ENCODE data around the gene IGDCC3. TPM values are rescaled to one million over a fixed set of nuclear protein-coding genes. Genes with fewer than 3 reads are reported as not detected.

The IGDCC3 gene
- total RNA-seq, 6 donors from 2014 or later, result 0.10 to 0.29 TPM; not detected in 4

GRCh38 chr15:65385870-65386258 lies 8.1 kb upstream of the IGDCC3 start:
- ATAC-seq (ENCODE audit: low FRiP score in 2 of 2), result peak in 1 of 2 donors; percentile 41
- Histone ChIP-seq H3K27me3 (no peaks in the 10 kb centered on the region), H3K9me3 (no peaks in the 10 kb centered on the region), H3K36me3 (no peaks in the 10 kb centered on the region), H3K4me1 (peaks cover 13 to 17% (median 15%) of the 10 kb centered on the region in 4 donors), H3K4me3 (peak overlapping the region in 1 of 4 donors; percentile 51), H3K27ac (no peak overlapping the region)
- 54 to 63% methylated on average over 8 to 10 of the region's 10 CpGs for WGBS, 2 donors
- TF ChIP-seq, protein P1, sequence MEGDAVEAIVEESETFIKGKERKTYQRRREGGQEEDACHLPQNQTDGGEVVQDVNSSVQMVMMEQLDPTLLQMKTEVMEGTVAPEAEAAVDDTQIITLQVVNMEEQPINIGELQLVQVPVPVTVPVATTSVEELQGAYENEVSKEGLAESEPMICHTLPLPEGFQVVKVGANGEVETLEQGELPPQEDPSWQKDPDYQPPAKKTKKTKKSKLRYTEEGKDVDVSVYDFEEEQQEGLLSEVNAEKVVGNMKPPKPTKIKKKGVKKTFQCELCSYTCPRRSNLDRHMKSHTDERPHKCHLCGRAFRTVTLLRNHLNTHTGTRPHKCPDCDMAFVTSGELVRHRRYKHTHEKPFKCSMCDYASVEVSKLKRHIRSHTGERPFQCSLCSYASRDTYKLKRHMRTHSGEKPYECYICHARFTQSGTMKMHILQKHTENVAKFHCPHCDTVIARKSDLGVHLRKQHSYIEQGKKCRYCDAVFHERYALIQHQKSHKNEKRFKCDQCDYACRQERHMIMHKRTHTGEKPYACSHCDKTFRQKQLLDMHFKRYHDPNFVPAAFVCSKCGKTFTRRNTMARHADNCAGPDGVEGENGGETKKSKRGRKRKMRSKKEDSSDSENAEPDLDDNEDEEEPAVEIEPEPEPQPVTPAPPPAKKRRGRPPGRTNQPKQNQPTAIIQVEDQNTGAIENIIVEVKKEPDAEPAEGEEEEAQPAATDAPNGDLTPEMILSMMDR (IDR thresholded peaks at IDR 0.05), result peak in 2 of 6 experiments; percentile 9 to 37
- TF ChIP-seq POLR2AphosphoS5 (IDR thresholded peaks at IDR 0.05), result no peak
- DNase-seq, result no peak

GRCh38 chr15:65384895-65385869 lies 7.4 kb upstream of the IGDCC3 start:
- Histone ChIP-seq H3K4me1 (peaks cover 13 to 17% (median 15%) of the 10 kb centered on the region in 4 donors), H3K9me3 (no peaks in the 10 kb centered on the region), H3K27me3 (no peaks in the 10 kb centered on the region), H3K27ac (peak overlapping the region in 2 of 4 donors; percentile 2 to 50), H3K36me3 (no peaks in the 10 kb centered on the region), H3K4me3 (peak overlapping the region; percentile 24 to 51 (median 37))
- ATAC-seq (ENCODE audit: low FRiP score in 2 of 2) (peak; percentile 94 to 97), DNase-seq (peak; percentile 79 to 91)
- 15 to 28% methylated on average over 14 to 40 of the region's 43 CpGs for WGBS, 2 donors
- TF ChIP-seq, protein P1 (IDR thresholded peaks at IDR 0.05), result peak; percentile 75 to 90 (median 81)
- no peak for TF ChIP-seq POLR2AphosphoS5 (IDR thresholded peaks at IDR 0.05)

- no peaks in the 10 kb centered on the region for H3K36me3 ChIP-seq
- TF ChIP-seq POLR2A (IDR thresholded peaks at IDR 0.05) (no peak), POLR2AphosphoS5 (IDR thresholded peaks at IDR 0.05) (no peak), EP300 (IDR thresholded peaks at IDR 0.05) (no peak)
- TF ChIP-seq, protein P1 (IDR thresholded peaks at IDR 0.05), result no peak
- H3K27ac ChIP-seq, result no peak overlapping the region
- H3K9me3 ChIP-seq, result no peaks in the 10 kb centered on the region
- WGBS, 2 donors, result 33 to 57% methylated on average over 4 of the region's 4 CpGs
- peaks cover 13 to 17% (median 15%) of the 10 kb centered on the region in 4 donors for H3K4me1 ChIP-seq
- DNase-seq (no peak), ATAC-seq (ENCODE audit: low FRiP score in 2 of 2) (no peak)
- peak overlapping the region in 1 of 4 donors; percentile 51 for H3K4me3 ChIP-seq
- peaks cover 0 to 2% (median 0%) of the 10 kb centered on the region in 4 donors for H3K27me3 ChIP-seq
Observed at GRCh38 chr15:65384505-65384894, 6.7 kb upstream of the IGDCC3 start.

DNA sequence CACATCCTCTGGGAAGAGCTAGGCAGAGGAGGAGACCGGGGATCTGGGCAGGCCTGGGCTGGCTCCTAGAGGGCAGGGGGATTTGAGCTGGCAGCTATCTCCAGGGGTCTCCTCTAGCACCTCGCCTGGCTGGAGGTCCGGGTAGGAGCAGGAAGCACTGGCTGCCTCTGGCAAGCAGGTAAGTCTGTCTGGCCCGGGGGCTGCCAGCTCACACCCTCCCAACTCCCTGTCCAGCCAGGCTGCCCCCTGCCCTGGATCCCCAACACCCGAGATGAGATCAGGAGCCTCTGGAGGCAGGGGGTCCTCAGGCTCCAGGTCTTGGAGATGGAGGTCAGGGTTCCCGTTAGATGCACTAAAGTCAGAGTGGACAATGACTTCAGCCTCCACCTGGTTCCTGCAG lies 6.2 kb upstream of the IGDCC3 start:
- DNase-seq, result no peak
- 93 to 97% methylated on average over 4 to 6 of the region's 6 CpGs for WGBS, 2 donors
- TF ChIP-seq EP300 (IDR thresholded peaks at IDR 0.05) (no peak), POLR2A (IDR thresholded peaks at IDR 0.05) (no peak), POLR2AphosphoS5 (IDR thresholded peaks at IDR 0.05) (no peak)
- TF ChIP-seq, protein P1 (IDR thresholded peaks at IDR 0.05), result no peak

More for the DNA sequence above, 6.2 kb upstream of the IGDCC3 start:
- no peaks in the 10 kb centered on the region for H3K9me3 ChIP-seq
- H3K27me3 ChIP-seq, result peaks cover 0 to 7% (median 0%) of the 10 kb centered on the region in 4 donors
- H3K36me3 ChIP-seq, result no peaks in the 10 kb centered on the region
- ATAC-seq (ENCODE audit: low FRiP score in 2 of 2), result no peak
- H3K4me3 ChIP-seq, result no peak overlapping the region
- H3K4me1 ChIP-seq, result peaks cover 13 to 17% (median 15%) of the 10 kb centered on the region in 4 donors
- no peak overlapping the region for H3K27ac ChIP-seq

All from upper lobe of left lung (tissue), 6 donors.